PC-9 (cell line): ENCODE data around the gene TEKTIP1. TPM values are rescaled to one million over a fixed set of nuclear protein-coding genes. Genes with fewer than 3 reads are reported as not detected.

Source experiments
- BruUV-seq: library from RNA; stranded (reverse); fragments of 400-500 nt; replicated peaks from 2 replicates; lab custom pipeline; 2021; lab: Mats Ljungman, UMichigan
- CTCF ChIA-PET: fragments of 300-600 bp; sonication (Branson Sonifier 250); formaldehyde crosslinking; loops from one replicate; lab custom pipeline; 2022; ENCODE audit warnings: antibody characterized with exemption; lab: Charles Lee
- POLR2A ChIA-PET: fragments of 300-600 bp; sonication (Branson Sonifier 250); formaldehyde crosslinking; loops from one replicate; lab custom pipeline; 2022; ENCODE audit warnings: antibody characterized with exemption; ENCODE audit not compliant: unreplicated experiment; lab: Charles Lee
- DNase-seq, 2 experiments: peaks; one replicate each; pipeline versions ENCODE4 v3.0.0 to v3.0.0-alpha.2; 2015 to 2022; ENCODE audit warnings: mixed read lengths in 1 of 2
- H2AFZ ChIP-seq: fragments of 200-600 bp; sonication (generic); 2 replicates; pipeline ENCODE4 v1.8.1; 2017; ENCODE audit warnings: antibody characterized with exemption
- H3F3A ChIP-seq: fragments of 200-600 bp; sonication (generic); 2 replicates; pipeline ENCODE4 v1.8.1; 2017; ENCODE audit warnings: antibody characterized with exemption, mild to moderate bottlenecking, low read depth; ENCODE audit not compliant: insufficient read depth
- H3K27ac ChIP-seq: fragments of 200-600 bp; sonication (generic); 2 replicates; pipeline ENCODE4 v1.6.1; 2016; ENCODE audit warnings: mixed run types
- H3K27me3 ChIP-seq: fragments of 200-600 bp; sonication (generic); 2 replicates; pipeline ENCODE4 v1.6.1; 2016; ENCODE audit warnings: low read depth, mixed run types; ENCODE audit not compliant: insufficient read depth
- H3K36me3 ChIP-seq: fragments of 200-600 bp; sonication (generic); 2 replicates; pipeline ENCODE4 v1.6.1; 2016; ENCODE audit warnings: low read depth, mixed run types
- H3K4me1 ChIP-seq: fragments of 200-600 bp; sonication (generic); replicated peaks from 2 replicates; pipeline ENCODE4 v1.6.1; 2016; ENCODE audit warnings: mixed run types; ENCODE audit not compliant: insufficient read depth
- H3K4me2 ChIP-seq: fragments of 200-600 bp; sonication (generic); 2 replicates; pipeline ENCODE4 v1.6.1; 2017; ENCODE audit warnings: mixed run types
- H3K4me3 ChIP-seq: fragments of 200-600 bp; sonication (generic); 2 replicates; pipeline ENCODE4 v1.6.1; 2016; ENCODE audit warnings: mixed run types
- H3K79me2 ChIP-seq: fragments of 200-600 bp; sonication (generic); 2 replicates; pipeline ENCODE4 v1.6.1; 2017; ENCODE audit warnings: low read depth, mixed run types
- H3K9me2 ChIP-seq: fragments of 200-600 bp; sonication (generic); 2 replicates; pipeline ENCODE4 v1.8.1; 2017; ENCODE audit warnings: mild to moderate bottlenecking; ENCODE audit not compliant: insufficient read depth
- H3K9me3 ChIP-seq: fragments of 200-600 bp; sonication (generic); 2 replicates; pipeline ENCODE4 v1.8.1; 2016; ENCODE audit warnings: low read depth; ENCODE audit not compliant: insufficient read depth
- H4K20me1 ChIP-seq: fragments of 200-600 bp; sonication (generic); 2 replicates; pipeline ENCODE4 v1.8.1; 2017; ENCODE audit not compliant: insufficient read depth
- CTCF ChIP-seq: fragments of 200-600 bp; sonication (generic); conservative IDR thresholded peaks from 2 replicates; pipeline ENCODE4 v1.6.1; 2017; ENCODE audit warnings: mixed run types, antibody characterized with exemption, mild to moderate bottlenecking, moderate library complexity
- EZH2 ChIP-seq: fragments of 200-600 bp; sonication (generic); IDR thresholded peaks from 2 replicates; pipeline ENCODE4 v1.8.0; 2017; ENCODE audit warnings: antibody characterized with exemption, low read depth
- intact Hi-C: fragments of 100-400 bp; cut with micrococcal nuclease; formaldehyde crosslinking; loops from one replicate; pipeline ENCODE4 v1.10.0; 2022; ENCODE audit not compliant: unreplicated experiment
- total RNA-seq: library from RNA; stranded (reverse); gene quantifications from 2 replicates; pipeline ENCODE4 v1.2.3, GENCODE V29; 2021

TEKTIP1 gene
- total RNA-seq, 1 experiment from 2014 or later = 4.9 TPM

- no peak overlapping the region for H3K4me3 ChIP-seq
- intact Hi-C loops = no loop called here
- POLR2A ChIA-PET = no interaction called here
- H3K27me3 ChIP-seq = no peaks in the 10 kb centered on the region
- no TSS peak for BruUV-seq
- H3K4me2 ChIP-seq = no peak overlapping the region
- CTCF ChIA-PET = no interaction called here
- H3K79me2 ChIP-seq = no peaks in the 10 kb centered on the region; the same call in 1 of the 2 replicates
- H4K20me1 ChIP-seq = no peaks in the 10 kb centered on the region
- no peaks in the 10 kb centered on the region for H3F3A ChIP-seq
- DNase-seq = no peak
- H3K4me1 ChIP-seq = no peaks in the 10 kb centered on the region
- H3K36me3 ChIP-seq = no peaks in the 10 kb centered on the region
- no peak overlapping the region for H2AFZ ChIP-seq
- no peaks in the 10 kb centered on the region for H3K9me3 ChIP-seq
- no peak overlapping the region for H3K27ac ChIP-seq
- H3K9me2 ChIP-seq = no peaks in the 10 kb centered on the region
- TF ChIP-seq EZH2 (no peak), CTCF (no peak)
These were observed 14.0 kb upstream of the TEKTIP1 start for GRCh38 chr19:3524904-3525451.

- CTCF ChIA-PET = no interaction called here
- no peaks in the 10 kb centered on the region for H4K20me1 ChIP-seq
- TF ChIP-seq EZH2 = no peak
- no peak for TF ChIP-seq CTCF
- H3K27ac ChIP-seq = no peak overlapping the region
- H3F3A ChIP-seq = no peaks in the 10 kb centered on the region
- no peaks in the 10 kb centered on the region for H3K9me3 ChIP-seq
- DNase-seq = no peak
- H3K4me3 ChIP-seq = no peak overlapping the region
- H2AFZ ChIP-seq = no peak overlapping the region
- H3K9me2 ChIP-seq = no peaks in the 10 kb centered on the region
- no peak overlapping the region for H3K4me2 ChIP-seq
- BruUV-seq = no TSS peak
- H3K4me1 ChIP-seq = no peaks in the 10 kb centered on the region
- POLR2A ChIA-PET = no interaction called here
- no peaks in the 10 kb centered on the region for H3K79me2 ChIP-seq
- intact Hi-C loops = no loop called here
- no peaks in the 10 kb centered on the region for H3K27me3 ChIP-seq
- no peaks in the 10 kb centered on the region for H3K36me3 ChIP-seq
These were observed 12.3 kb upstream of the TEKTIP1 start for GRCh38 chr19:3526507-3527237.

DNA sequence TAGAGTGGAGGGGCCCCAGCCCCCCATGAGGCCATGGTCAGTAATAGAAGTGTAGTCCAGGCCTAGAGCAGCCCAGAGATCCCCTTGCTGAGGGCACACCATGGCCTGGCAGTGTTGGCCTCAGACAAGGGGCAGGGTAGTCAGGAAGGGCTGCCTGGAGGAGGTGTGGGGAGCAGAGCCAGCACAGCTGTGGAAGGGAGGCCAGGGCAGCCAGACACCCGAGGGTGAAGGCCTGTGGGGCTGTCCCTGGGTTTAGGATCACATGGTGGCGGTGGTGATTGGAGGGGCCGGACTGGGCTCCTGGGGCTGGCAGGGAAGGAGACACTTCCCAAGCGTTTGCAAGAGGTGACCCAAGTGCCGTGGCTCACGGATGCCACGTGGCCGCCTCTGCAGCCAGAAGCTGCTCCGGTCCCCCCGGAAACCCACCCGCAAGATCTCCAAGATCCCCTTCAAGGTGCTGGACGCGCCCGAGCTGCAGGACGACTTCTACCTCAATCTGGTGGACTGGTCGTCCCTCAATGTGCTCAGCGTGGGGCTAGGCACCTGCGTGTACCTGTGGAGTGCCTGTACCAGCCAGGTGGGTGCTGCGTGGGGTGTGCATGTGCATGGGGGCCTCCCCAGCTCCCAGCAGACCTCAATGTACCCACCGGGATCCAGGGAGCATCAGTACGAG, 11.6 kb upstream of the TEKTIP1 start:
- POLR2A ChIA-PET = no interaction called here
- intact Hi-C loops = no loop called here
- CTCF ChIA-PET = no interaction called here

More for the DNA sequence above, 11.6 kb upstream of the TEKTIP1 start:
- no peak for DNase-seq
- Histone ChIP-seq H3K4me3 (no peak overlapping the region), H2AFZ (no peak overlapping the region), H3K4me1 (no peaks in the 10 kb centered on the region), H3K79me2 (no peaks in the 10 kb centered on the region), H3K27me3 (no peaks in the 10 kb centered on the region), H4K20me1 (no peaks in the 10 kb centered on the region), H3F3A (no peaks in the 10 kb centered on the region), H3K27ac (no peak overlapping the region), H3K36me3 (no peaks in the 10 kb centered on the region), H3K9me2 (no peaks in the 10 kb centered on the region), H3K4me2 (no peak overlapping the region), H3K9me3 (no peaks in the 10 kb centered on the region)
- TF ChIP-seq EZH2 = no peak
- TF ChIP-seq CTCF = no peak
- no TSS peak for BruUV-seq
